Mesenchymal stem cell (in vitro differentiated cells and primary cell): ENCODE results near the gene BIN2.

Source experiments
- DNase-seq: peaks from one replicate; pipeline ENCODE4 v3.0.0-alpha.2; 2013
- H2AFZ ChIP-seq: one replicate; pipeline ENCODE4 v1.6.1; 2013; ENCODE audit warnings: low read depth, mild to moderate bottlenecking, control low read depth, inconsistent platforms, low read length, moderate library complexity
- H2AK5ac ChIP-seq: 2 replicates; pipeline ENCODE4 v1.6.1; 2013; ENCODE audit warnings: low read length, moderate library complexity, mild to moderate bottlenecking, inconsistent platforms; ENCODE audit not compliant: severe bottlenecking
- H2BK120ac ChIP-seq: one replicate; pipeline ENCODE4 v1.6.1; 2013; ENCODE audit warnings: low read depth, mild to moderate bottlenecking, inconsistent platforms, low read length, moderate library complexity
- H2BK12ac ChIP-seq, 2 experiments: one replicate each; pipeline ENCODE4 v1.6.1; 2013; ENCODE audit warnings: inconsistent platforms in 2 of 2, low read length in 2 of 2, mild to moderate bottlenecking in 2 of 2, moderate library complexity in 2 of 2, control low read depth in 1 of 2
- H2BK15ac ChIP-seq: one replicate; pipeline ENCODE4 v1.6.1; 2013; ENCODE audit warnings: mild to moderate bottlenecking, low read depth, inconsistent platforms; ENCODE audit not compliant: poor library complexity, severe bottlenecking
- H2BK5ac ChIP-seq: 2 replicates; pipeline ENCODE4 v1.6.1; 2013; ENCODE audit warnings: low read depth, mild to moderate bottlenecking, low read length, control low read depth, inconsistent platforms; ENCODE audit not compliant: poor library complexity, severe bottlenecking
- H3K14ac ChIP-seq, 2 experiments: one replicate each; pipeline ENCODE4 v1.6.1; 2013; ENCODE audit warnings: inconsistent platforms in 2 of 2, low read length in 2 of 2, control low read depth in 1 of 2, mild to moderate bottlenecking in 1 of 2, moderate library complexity in 1 of 2
- H3K18ac ChIP-seq, 2 experiments: one replicate each; pipeline ENCODE4 v1.6.1; 2013; ENCODE audit warnings: inconsistent platforms in 2 of 2, low read length in 2 of 2, control low read depth in 1 of 2, low read depth in 1 of 2, mild to moderate bottlenecking in 1 of 2
- H3K23ac ChIP-seq, 2 experiments: one replicate each; pipeline ENCODE4 v1.6.1; 2013; ENCODE audit warnings: inconsistent platforms in 2 of 2, low read length in 2 of 2, mild to moderate bottlenecking in 2 of 2, moderate library complexity in 2 of 2, control low read depth in 1 of 2
- H3K27ac ChIP-seq: 2 replicates; pipeline ENCODE4 v1.5.1; 2013; ENCODE audit warnings: mild to moderate bottlenecking, moderate library complexity, low read length, control low read depth, inconsistent platforms; ENCODE audit not compliant: poor library complexity, severe bottlenecking
- H3K27me3 ChIP-seq, 2 experiments: 2 replicates each; pipeline versions ENCODE4 v1.6.1 to v1.7.0; 2013; ENCODE audit warnings: low read length in 2 of 2, mild to moderate bottlenecking in 2 of 2, moderate library complexity in 2 of 2, control low read depth in 1 of 2, inconsistent platforms in 1 of 2; ENCODE audit not compliant: control insufficient read depth in 1 of 2, insufficient read depth in 1 of 2
- H3K36me3 ChIP-seq, 2 experiments: 2 replicates each; pipeline versions ENCODE4 v1.6.1 to v1.7.0; 2013; ENCODE audit warnings: low read length in 2 of 2, control low read depth in 1 of 2, inconsistent platforms in 1 of 2, low read depth in 1 of 2, mild to moderate bottlenecking in 1 of 2; ENCODE audit not compliant: insufficient read depth in 2 of 2, control insufficient read depth in 1 of 2
- H3K4ac ChIP-seq, 2 experiments: one replicate each; pipeline ENCODE4 v1.6.1; 2013; ENCODE audit warnings: inconsistent platforms in 2 of 2, low read length in 2 of 2, mild to moderate bottlenecking in 2 of 2, moderate library complexity in 2 of 2, control low read depth in 1 of 2, low read depth in 1 of 2
- H3K4me1 ChIP-seq: 2 replicates; pipeline ENCODE4 v1.6.1; 2013; ENCODE audit warnings: low read depth, low read length, control low read depth; ENCODE audit not compliant: control insufficient read depth, insufficient read depth
- H3K4me2 ChIP-seq: 2 replicates; pipeline ENCODE4 v1.6.1; 2013; ENCODE audit warnings: low read length, mild to moderate bottlenecking, inconsistent platforms; ENCODE audit not compliant: poor library complexity, severe bottlenecking
- H3K4me3 ChIP-seq, 2 experiments: 2 replicates each; pipeline versions ENCODE4 v1.5.1 to v1.7.0; 2013; ENCODE audit warnings: low read length in 2 of 2, mild to moderate bottlenecking in 2 of 2, control low read depth in 1 of 2, low read depth in 1 of 2; ENCODE audit not compliant: insufficient read depth in 1 of 2
- H3K79me1 ChIP-seq: replicated peaks from 2 replicates; pipeline ENCODE4 v1.6.1; 2013; ENCODE audit warnings: mild to moderate bottlenecking, control low read depth, low read length, inconsistent platforms; ENCODE audit not compliant: poor library complexity, severe bottlenecking
- H3K9ac ChIP-seq: 2 replicates; pipeline ENCODE4 v1.7.0; 2013; ENCODE audit warnings: mild to moderate bottlenecking, low read length, moderate library complexity
- H3K9me3 ChIP-seq: 2 replicates; pipeline ENCODE4 v1.7.0; 2013; ENCODE audit warnings: mild to moderate bottlenecking, low read length; ENCODE audit not compliant: control insufficient read depth
- H4K8ac ChIP-seq: one replicate; pipeline ENCODE4 v1.6.1; 2013; ENCODE audit warnings: inconsistent platforms, mild to moderate bottlenecking, low read length, moderate library complexity
- H4K91ac ChIP-seq: one replicate; pipeline ENCODE4 v1.6.1; 2013; ENCODE audit warnings: mild to moderate bottlenecking, low read length, inconsistent platforms
- WGBS: methylation state at CpG from one replicate; pipeline ENCODE4 v1.1.7; 2013; ENCODE audit warnings: mixed read lengths; 5-methylcytosine and 5-hydroxymethylcytosine counted together

Gene BIN2

GRCh38 chr12:51360315-51360714, 36.3 kb upstream of the BIN2 start:
- Histone ChIP-seq H2AFZ (no peak overlapping the region), H3K4me1 (no peaks in the 10 kb centered on the region), H3K9me3 (no peaks in the 10 kb centered on the region), H3K23ac (no peak overlapping the region), H3K4ac (no peak overlapping the region), H4K91ac (no peak overlapping the region), H3K27ac (no peak overlapping the region), H2BK15ac (no peak overlapping the region), H2BK5ac (no peak overlapping the region), H3K27me3 (peaks cover 0 to 14% of the 10 kb centered on the region in 2 experiments), H4K8ac (no peak overlapping the region), H3K36me3 (no peaks in the 10 kb centered on the region), H3K14ac (no peak overlapping the region), H3K4me2 (no peak overlapping the region), H3K18ac (no peak overlapping the region), H3K9ac (no peak overlapping the region), H3K4me3 (no peak overlapping the region), H3K79me1 (no peaks in the 10 kb centered on the region), H2BK120ac (no peak overlapping the region), H2AK5ac (no peak overlapping the region), H2BK12ac (no peak overlapping the region)
- no peak for DNase-seq
- 100% methylated on average over 2 of the region's 2 CpGs for WGBS

- H3K27me3 ChIP-seq: peaks cover 0 to 12% of the 10 kb centered on the region in 2 experiments
- no peaks in the 10 kb centered on the region for H3K36me3 ChIP-seq
- no peak overlapping the region for H3K9ac ChIP-seq
- no peak overlapping the region for H3K4me2 ChIP-seq
- H2AK5ac ChIP-seq: no peak overlapping the region
- no peak overlapping the region for H2BK5ac ChIP-seq
- H3K9me3 ChIP-seq: no peaks in the 10 kb centered on the region
- H2AFZ ChIP-seq: no peak overlapping the region
- no peak overlapping the region for H3K23ac ChIP-seq
- no peak overlapping the region for H4K8ac ChIP-seq
- H2BK120ac ChIP-seq: no peak overlapping the region
- H3K4me1 ChIP-seq: no peaks in the 10 kb centered on the region
- H3K18ac ChIP-seq: no peak overlapping the region
- no peak overlapping the region for H2BK15ac ChIP-seq
- H3K14ac ChIP-seq: no peak overlapping the region
- no peak overlapping the region for H3K27ac ChIP-seq
- DNase-seq: no peak
- WGBS: 100% methylated on average over 4 of the region's 4 CpGs
- no peak overlapping the region for H3K4ac ChIP-seq
- no peak overlapping the region for H2BK12ac ChIP-seq
- no peak overlapping the region for H4K91ac ChIP-seq
- no peaks in the 10 kb centered on the region for H3K79me1 ChIP-seq
- H3K4me3 ChIP-seq: no peak overlapping the region
Measured at GRCh38 chr12:51359851-51360250, 35.9 kb upstream of the BIN2 start.

GRCh38 chr12:51358496-51358895, 34.5 kb upstream of the BIN2 start:
- Histone ChIP-seq H3K36me3 (no peaks in the 10 kb centered on the region), H2BK5ac (no peak overlapping the region)
- WGBS: 97% methylated on average over 8 of the region's 8 CpGs

GRCh38 chr12:51357374-51358047, 33.5 kb upstream of the BIN2 start:
- Histone ChIP-seq H3K27ac (no peak overlapping the region), H3K4me1 (no peaks in the 10 kb centered on the region), H3K4ac (no peak overlapping the region), H2BK120ac (no peak overlapping the region), H3K23ac (no peak overlapping the region), H4K8ac (no peak overlapping the region), H3K4me3 (no peak overlapping the region), H4K91ac (no peak overlapping the region), H3K36me3 (no peaks in the 10 kb centered on the region), H3K9me3 (no peaks in the 10 kb centered on the region), H2AFZ (no peak overlapping the region), H3K14ac (no peak overlapping the region), H2AK5ac (no peak overlapping the region), H2BK5ac (no peak overlapping the region), H2BK12ac (no peak overlapping the region), H3K9ac (no peak overlapping the region), H3K27me3 (peaks cover 0 to 16% of the 10 kb centered on the region in 2 experiments), H3K18ac (no peak overlapping the region), H3K79me1 (no peaks in the 10 kb centered on the region), H3K4me2 (no peak overlapping the region), H2BK15ac (no peak overlapping the region)
- DNase-seq: no peak
- 95% methylated on average over 10 of the region's 10 CpGs for WGBS

More at GRCh38 chr12:51358496-51358895, 34.5 kb upstream of the BIN2 start:
- Histone ChIP-seq H3K18ac (no peak overlapping the region), H2BK120ac (no peak overlapping the region), H2AFZ (no peak overlapping the region), H3K14ac (no peak overlapping the region), H3K4ac (no peak overlapping the region), H3K27ac (no peak overlapping the region), H3K9me3 (no peaks in the 10 kb centered on the region), H3K4me2 (no peak overlapping the region), H3K27me3 (peaks cover 0 to 16% of the 10 kb centered on the region in 2 experiments), H4K91ac (no peak overlapping the region), H3K4me3 (no peak overlapping the region), H2BK12ac (no peak overlapping the region), H2BK15ac (no peak overlapping the region), H2AK5ac (no peak overlapping the region), H3K4me1 (no peaks in the 10 kb centered on the region), H3K9ac (no peak overlapping the region), H4K8ac (no peak overlapping the region), H3K79me1 (no peaks in the 10 kb centered on the region), H3K23ac (no peak overlapping the region)
- DNase-seq: no peak
